OCI-LY3 (cell line): ENCODE measurements around the gene HSF4.
A peak's percentile ranks its signal among the peaks of the same experiment; 100 is the strongest.

Source experiments
- H2AFZ ChIP-seq: fragments of 200-600, 300-600 bp; shearing (Covaris generic); 2 replicates; pipeline ENCODE4 v1.6.0; 2014; ENCODE audit warnings: antibody characterized with exemption, low read depth, low read length
- H3K27ac ChIP-seq: fragments of 200-600, 300-600 bp; sonication (generic); 2 replicates; pipeline ENCODE4 v1.5.1; 2014; ENCODE audit warnings: mild to moderate bottlenecking, low read length, moderate library complexity, mixed read lengths
- H3K27me3 ChIP-seq: fragments of 200-600, 300-600 bp; sonication (generic); 2 replicates; pipeline ENCODE4 v1.6.1; 2014; ENCODE audit warnings: low read depth, low read length, mixed read lengths
- H3K36me3 ChIP-seq: fragments of 200-600, 300-600 bp; sonication (generic); replicated peaks from 2 replicates; pipeline ENCODE3; 2014; ENCODE audit warnings: low read depth, low read length, mixed read lengths
- H3K4me1 ChIP-seq: fragments of 300-600, 200-600 bp; sonication (generic); 2 replicates; pipeline ENCODE4 v1.6.1; 2014; ENCODE audit warnings: low read length, mixed read lengths
- H3K4me2 ChIP-seq: fragments of 200-600, 300-600 bp; sonication (generic); 2 replicates; pipeline ENCODE4 v1.6.1; 2014; ENCODE audit warnings: low read length, mixed read lengths
- H3K4me3 ChIP-seq: fragments of 300-600, 200-600 bp; sonication (generic); 2 replicates; pipeline ENCODE4 v1.5.1; 2014; ENCODE audit warnings: antibody characterized with exemption, mild to moderate bottlenecking, low read length, moderate library complexity
- H3K79me2 ChIP-seq: fragments of 300-600, 200-600 bp; shearing (Covaris generic); 2 replicates; pipeline ENCODE4 v1.6.1; 2014; ENCODE audit warnings: mild to moderate bottlenecking, low read length, mixed read lengths
- H3K9ac ChIP-seq: fragments of 300-600, 200-600 bp; shearing (Covaris generic); 2 replicates; pipeline ENCODE4 v1.6.0; 2014; ENCODE audit warnings: mild to moderate bottlenecking, low read length, moderate library complexity
- H3K9me3 ChIP-seq: fragments of 200-600, 300-600 bp; shearing (Covaris generic); 2 replicates; pipeline ENCODE4 v1.6.1; 2014; ENCODE audit warnings: low read length, mixed read lengths; ENCODE audit not compliant: insufficient read depth
- H4K20me1 ChIP-seq: fragments of 200-600, 300-600 bp; sonication (generic); 2 replicates; pipeline ENCODE4 v1.6.1; 2016; ENCODE audit warnings: low read length, mixed read lengths; ENCODE audit not compliant: insufficient read depth
- EZH2phosphoT487 ChIP-seq: fragments of 200-600 bp; shearing (Covaris generic); IDR thresholded peaks from 2 replicates; pipeline ENCODE4 v1.6.1; 2018; ENCODE audit warnings: antibody characterized with exemption, mixed run types, low read depth
- TF ChIP-seq, protein P1 (sequence below): fragments of 200-600, 300-600 bp; sonication (generic); IDR thresholded peaks from 2 replicates; pipeline ENCODE4 v1.5.1; 2014; ENCODE audit warnings: antibody characterized with exemption, low read length, low read depth

HSF4 gene

DNA sequence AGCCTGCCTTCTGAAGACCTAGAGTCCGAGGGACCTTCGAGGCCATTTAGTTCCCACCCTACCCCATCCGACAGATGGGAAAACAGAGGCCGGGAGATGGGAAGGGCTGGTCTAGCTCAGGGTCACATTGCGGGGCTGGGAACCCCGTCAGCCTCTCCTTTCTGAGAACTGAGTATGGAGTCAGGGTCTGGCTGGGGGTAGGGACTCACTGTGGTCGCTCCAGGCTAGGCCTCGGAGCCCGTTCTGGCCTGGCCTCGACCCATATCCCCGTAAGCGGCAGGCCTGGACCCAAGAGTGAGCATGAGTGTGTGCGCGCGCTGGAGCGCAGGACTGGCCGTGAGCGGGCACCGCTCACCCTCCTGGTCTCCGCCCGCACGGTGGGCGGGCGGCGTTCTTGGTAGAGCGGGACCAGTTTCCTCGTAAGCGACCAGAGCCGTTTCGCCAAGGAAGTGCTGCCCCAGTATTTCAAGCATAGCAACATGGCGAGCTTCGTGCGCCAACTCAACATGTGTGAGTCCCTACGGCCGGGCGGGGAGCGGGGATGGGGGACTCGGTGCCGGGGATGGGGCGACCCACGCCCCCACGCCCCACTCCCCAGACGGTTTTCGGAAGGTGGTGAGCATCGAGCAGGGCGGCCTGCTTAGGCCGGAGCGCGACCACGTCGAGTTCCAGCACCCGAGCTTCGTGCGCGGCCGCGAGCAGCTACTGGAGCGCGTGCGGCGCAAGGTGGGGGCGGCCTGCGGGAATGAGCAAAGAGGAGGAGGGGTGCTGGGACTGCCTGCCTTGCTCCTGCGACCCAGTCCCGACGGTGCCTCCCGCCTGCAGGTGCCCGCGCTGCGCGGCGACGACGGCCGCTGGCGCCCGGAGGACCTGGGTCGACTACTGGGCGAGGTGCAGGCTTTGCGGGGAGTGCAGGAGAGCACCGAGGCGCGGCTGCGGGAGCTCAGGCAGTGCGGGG is 855 bp downstream of the HSF4 start:
- Histone ChIP-seq H3K27me3 (no peaks in the 10 kb centered on the region), H3K9me3 (no peaks in the 10 kb centered on the region), H3K9ac (no peak overlapping the region), H3K27ac (no peak overlapping the region), H2AFZ (no peak overlapping the region), H3K36me3 (peaks cover 10% of the 10 kb centered on the region), H3K79me2 (peaks cover 7% of the 10 kb centered on the region; the same call in 1 of the 2 replicates), H3K4me3 (no peak overlapping the region), H4K20me1 (no peaks in the 10 kb centered on the region), H3K4me2 (no peak overlapping the region), H3K4me1 (peaks cover 48% of the 10 kb centered on the region)
- no peak for TF ChIP-seq EZH2phosphoT487
- TF ChIP-seq, protein P1, sequence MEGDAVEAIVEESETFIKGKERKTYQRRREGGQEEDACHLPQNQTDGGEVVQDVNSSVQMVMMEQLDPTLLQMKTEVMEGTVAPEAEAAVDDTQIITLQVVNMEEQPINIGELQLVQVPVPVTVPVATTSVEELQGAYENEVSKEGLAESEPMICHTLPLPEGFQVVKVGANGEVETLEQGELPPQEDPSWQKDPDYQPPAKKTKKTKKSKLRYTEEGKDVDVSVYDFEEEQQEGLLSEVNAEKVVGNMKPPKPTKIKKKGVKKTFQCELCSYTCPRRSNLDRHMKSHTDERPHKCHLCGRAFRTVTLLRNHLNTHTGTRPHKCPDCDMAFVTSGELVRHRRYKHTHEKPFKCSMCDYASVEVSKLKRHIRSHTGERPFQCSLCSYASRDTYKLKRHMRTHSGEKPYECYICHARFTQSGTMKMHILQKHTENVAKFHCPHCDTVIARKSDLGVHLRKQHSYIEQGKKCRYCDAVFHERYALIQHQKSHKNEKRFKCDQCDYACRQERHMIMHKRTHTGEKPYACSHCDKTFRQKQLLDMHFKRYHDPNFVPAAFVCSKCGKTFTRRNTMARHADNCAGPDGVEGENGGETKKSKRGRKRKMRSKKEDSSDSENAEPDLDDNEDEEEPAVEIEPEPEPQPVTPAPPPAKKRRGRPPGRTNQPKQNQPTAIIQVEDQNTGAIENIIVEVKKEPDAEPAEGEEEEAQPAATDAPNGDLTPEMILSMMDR, result no peak

GRCh38 chr16:67166110-67166547 is 1.6 kb downstream of the HSF4 start:
- Histone ChIP-seq H3K27me3 (no peaks in the 10 kb centered on the region), H3K4me3 (peak overlapping the region; percentile 50; the same call in 1 of the 2 replicates), H3K79me2 (0 out of 2 replicates have a peak, but pooled peaks cover 1% of the 10 kb centered on the region), H3K9me3 (no peaks in the 10 kb centered on the region), H2AFZ (no peak overlapping the region), H3K36me3 (peaks cover 6% of the 10 kb centered on the region), H3K27ac (peak overlapping the region; percentile 45), H3K4me1 (peaks cover 46% of the 10 kb centered on the region), H3K4me2 (peak overlapping the region; percentile 61), H3K9ac (peak overlapping the region; percentile 50; the same call in 1 of the 2 replicates), H4K20me1 (no peaks in the 10 kb centered on the region)
- TF ChIP-seq, protein P1, result no peak
- TF ChIP-seq EZH2phosphoT487, result no peak

DNA sequence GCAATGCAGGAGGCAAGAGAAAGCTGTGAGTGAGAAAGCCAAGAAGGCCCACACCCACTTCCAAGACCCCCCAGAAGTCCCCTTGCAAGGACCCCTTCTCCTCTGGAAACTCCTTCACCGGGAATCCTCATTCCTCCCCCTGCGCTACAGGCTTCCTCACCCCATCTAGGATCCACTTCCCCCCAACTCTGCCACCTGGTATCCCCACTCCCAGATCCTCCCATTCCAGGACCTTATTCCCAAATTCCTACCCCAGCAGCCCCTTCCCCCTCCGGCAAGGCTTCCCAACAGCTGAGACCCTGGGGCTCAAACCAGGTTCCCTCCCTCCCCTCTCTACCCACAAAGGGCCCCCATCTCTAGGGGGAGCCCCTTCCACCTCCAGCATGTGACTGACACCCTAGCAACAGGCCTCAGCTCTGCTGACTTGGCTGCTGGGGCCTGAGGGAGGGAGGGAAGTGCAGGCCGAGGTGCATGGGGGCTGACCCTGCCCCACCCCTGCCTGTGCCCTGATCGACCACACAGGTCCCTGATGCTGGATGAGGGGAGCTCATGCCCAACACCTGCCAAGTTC is 2.1 kb downstream of the HSF4 start:
- Histone ChIP-seq H3K4me1 (peaks cover 52% of the 10 kb centered on the region), H3K4me2 (peak overlapping the region; percentile 61), H4K20me1 (no peaks in the 10 kb centered on the region), H3K27me3 (no peaks in the 10 kb centered on the region), H3K27ac (peak overlapping the region; percentile 45), H3K79me2 (peaks cover 7% of the 10 kb centered on the region; the same call in 1 of the 2 replicates), H3K36me3 (peaks cover 11% of the 10 kb centered on the region), H3K9ac (peak overlapping the region; percentile 50), H3K9me3 (no peaks in the 10 kb centered on the region), H3K4me3 (peak overlapping the region; percentile 50), H2AFZ (no peak overlapping the region)
- TF ChIP-seq, protein P1, result no peak
- no peak for TF ChIP-seq EZH2phosphoT487

- H3K27ac ChIP-seq, result peak overlapping the region; percentile 45
- TF ChIP-seq, protein P1, result no peak
- no peak for TF ChIP-seq EZH2phosphoT487
- H3K4me1 ChIP-seq, result peaks cover 58% of the 10 kb centered on the region
- peak overlapping the region; percentile 50 for H3K9ac ChIP-seq
- H3K79me2 ChIP-seq, result peaks cover 10% of the 10 kb centered on the region; the same call in 1 of the 2 replicates
- peak overlapping the region; percentile 50 for H3K4me3 ChIP-seq
- H3K27me3 ChIP-seq, result no peaks in the 10 kb centered on the region
- H4K20me1 ChIP-seq, result no peaks in the 10 kb centered on the region
- no peaks in the 10 kb centered on the region for H3K9me3 ChIP-seq
- peak overlapping the region; percentile 61 for H3K4me2 ChIP-seq
- H2AFZ ChIP-seq, result no peak overlapping the region
- peaks cover 10% of the 10 kb centered on the region for H3K36me3 ChIP-seq
These were observed 3.0 kb downstream of the HSF4 start for GRCh38 chr16:67167588-67167987.
